ENCODE results near the gene KLHL29. TPM values are rescaled to one million over a fixed set of nuclear protein-coding genes. Genes with fewer than 3 reads are reported as not detected.

Gene KLHL29
- total RNA-seq, 1 donor from 2014 or later = 16.3 TPM

DNA sequence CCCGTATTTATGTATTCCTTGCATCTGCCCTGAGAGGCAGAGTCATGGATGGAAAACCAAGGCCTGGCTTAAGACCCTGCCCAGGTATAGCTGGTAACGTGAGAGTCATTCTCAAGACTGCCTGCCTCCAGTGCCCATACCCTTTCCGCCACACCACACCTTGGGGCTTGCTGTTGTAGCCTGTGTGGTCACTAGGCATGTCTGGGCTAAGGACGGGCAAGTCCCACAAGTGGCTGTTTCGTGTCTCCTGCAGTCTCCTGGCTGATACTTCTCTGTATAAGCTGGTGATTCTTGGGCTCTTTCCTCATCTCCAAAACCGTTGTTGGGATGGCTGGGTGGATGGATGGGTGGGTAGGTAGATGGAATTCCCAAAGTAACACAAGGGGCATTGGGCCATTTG lies 269.8 kb downstream of the KLHL29 start:
- intact Hi-C loops (cut with DNase I) = no loop called here
- no peak for DNase-seq (ENCODE audit: low spot score in 2 of 2)
- TF ChIP-seq, protein P1, sequence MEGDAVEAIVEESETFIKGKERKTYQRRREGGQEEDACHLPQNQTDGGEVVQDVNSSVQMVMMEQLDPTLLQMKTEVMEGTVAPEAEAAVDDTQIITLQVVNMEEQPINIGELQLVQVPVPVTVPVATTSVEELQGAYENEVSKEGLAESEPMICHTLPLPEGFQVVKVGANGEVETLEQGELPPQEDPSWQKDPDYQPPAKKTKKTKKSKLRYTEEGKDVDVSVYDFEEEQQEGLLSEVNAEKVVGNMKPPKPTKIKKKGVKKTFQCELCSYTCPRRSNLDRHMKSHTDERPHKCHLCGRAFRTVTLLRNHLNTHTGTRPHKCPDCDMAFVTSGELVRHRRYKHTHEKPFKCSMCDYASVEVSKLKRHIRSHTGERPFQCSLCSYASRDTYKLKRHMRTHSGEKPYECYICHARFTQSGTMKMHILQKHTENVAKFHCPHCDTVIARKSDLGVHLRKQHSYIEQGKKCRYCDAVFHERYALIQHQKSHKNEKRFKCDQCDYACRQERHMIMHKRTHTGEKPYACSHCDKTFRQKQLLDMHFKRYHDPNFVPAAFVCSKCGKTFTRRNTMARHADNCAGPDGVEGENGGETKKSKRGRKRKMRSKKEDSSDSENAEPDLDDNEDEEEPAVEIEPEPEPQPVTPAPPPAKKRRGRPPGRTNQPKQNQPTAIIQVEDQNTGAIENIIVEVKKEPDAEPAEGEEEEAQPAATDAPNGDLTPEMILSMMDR (IDR thresholded peaks at IDR 0.05) = no peak
- no peaks in the 10 kb centered on the region for H3K27me3 ChIP-seq
- no peaks in the 10 kb centered on the region for H3K9me3 ChIP-seq
- H3K4me3 ChIP-seq = no peak overlapping the region
- H3K36me3 ChIP-seq = no peaks in the 10 kb centered on the region
- no peaks in the 10 kb centered on the region for H3K4me1 ChIP-seq
- no peak overlapping the region for H3K27ac ChIP-seq

DNA sequence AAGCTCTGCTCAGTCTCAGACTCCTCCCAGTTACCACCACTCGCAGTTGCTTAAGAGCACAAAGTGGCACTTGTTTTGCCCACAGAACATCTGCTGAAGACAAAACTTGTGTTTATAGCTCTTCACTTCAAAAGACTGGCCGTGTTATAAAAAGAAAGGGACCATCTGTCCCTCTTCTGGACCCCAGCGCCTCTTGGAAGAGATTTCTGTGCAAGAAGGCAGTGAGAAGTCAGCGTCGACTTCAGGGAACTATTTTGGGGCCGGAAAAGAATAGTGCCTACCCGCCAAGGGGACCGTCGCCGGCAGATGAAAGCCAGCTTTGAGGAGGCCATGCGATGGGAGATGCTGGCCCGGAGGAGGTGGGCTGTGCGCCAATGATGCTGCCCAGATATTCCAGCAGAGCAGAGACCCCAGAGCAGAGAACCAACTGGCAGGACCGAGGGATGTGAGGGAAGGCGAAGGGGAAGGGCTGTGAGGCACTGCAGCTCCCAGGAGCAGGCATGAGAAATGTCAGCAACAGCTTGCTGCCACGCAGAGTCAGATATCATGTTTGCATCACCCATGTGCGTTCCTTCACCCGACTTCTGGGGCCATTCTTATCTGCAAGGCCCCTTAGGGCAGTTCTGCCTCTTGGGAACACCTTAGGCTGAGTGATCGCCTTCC lies 271.1 kb downstream of the KLHL29 start:
- Histone ChIP-seq H3K4me1 (no peaks in the 10 kb centered on the region), H3K36me3 (no peaks in the 10 kb centered on the region), H3K9me3 (no peaks in the 10 kb centered on the region), H3K4me3 (no peak overlapping the region), H3K27me3 (no peaks in the 10 kb centered on the region), H3K27ac (no peak overlapping the region)
- intact Hi-C loops (cut with DNase I) = no loop called here
- TF ChIP-seq, protein P1 (IDR thresholded peaks at IDR 0.05) = no peak
- no peak for DNase-seq (ENCODE audit: low spot score in 2 of 2)

- Histone ChIP-seq H3K4me3 (no peak overlapping the region), H3K4me1 (no peaks in the 10 kb centered on the region), H3K27ac (no peak overlapping the region), H3K9me3 (no peaks in the 10 kb centered on the region), H3K36me3 (no peaks in the 10 kb centered on the region), H3K27me3 (no peaks in the 10 kb centered on the region)
- DNase-seq (ENCODE audit: low spot score in 2 of 2) = no peak
- TF ChIP-seq, protein P1 (IDR thresholded peaks at IDR 0.05) = no peak
- intact Hi-C loops (cut with DNase I) = no loop called here
Measured at GRCh38 chr2:23656597-23656973, 271.6 kb downstream of the KLHL29 start.

DNA sequence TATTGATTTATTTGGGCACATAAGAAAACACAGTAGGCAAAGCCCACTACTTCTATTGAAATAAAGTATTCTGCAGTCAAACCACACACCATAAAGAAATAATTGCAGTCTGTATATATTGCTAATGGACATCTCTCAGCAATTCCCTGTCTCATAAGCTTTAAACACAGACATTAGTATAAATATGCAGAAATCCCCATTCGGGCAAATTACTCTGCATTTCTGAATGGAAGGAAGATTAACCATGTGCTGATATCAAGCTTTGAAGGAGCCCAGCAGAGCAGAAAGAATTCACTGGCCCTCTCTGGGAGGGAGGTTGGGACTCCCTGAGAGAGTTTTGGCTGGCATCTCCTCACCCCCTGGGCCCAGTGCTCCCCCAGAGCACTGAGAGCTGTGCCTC lies 272.4 kb downstream of the KLHL29 start:
- no peak overlapping the region for H3K27ac ChIP-seq
- intact Hi-C loops (cut with DNase I) = no loop called here

GRCh38 chr2:23657934-23658333 lies 273.0 kb downstream of the KLHL29 start:
- no peak for DNase-seq (ENCODE audit: low spot score in 2 of 2)
- no peaks in the 10 kb centered on the region for H3K27me3 ChIP-seq
- intact Hi-C loops (cut with DNase I) = no loop called here
- no peaks in the 10 kb centered on the region for H3K4me1 ChIP-seq
- TF ChIP-seq, protein P1 (IDR thresholded peaks at IDR 0.05) = no peak
- H3K36me3 ChIP-seq = no peaks in the 10 kb centered on the region
- H3K9me3 ChIP-seq = no peaks in the 10 kb centered on the region
- H3K27ac ChIP-seq = no peak overlapping the region
- H3K4me3 ChIP-seq = no peak overlapping the region

More for the DNA sequence above, 272.4 kb downstream of the KLHL29 start:
- TF ChIP-seq, protein P1 (IDR thresholded peaks at IDR 0.05) = no peak
- Histone ChIP-seq H3K9me3 (no peaks in the 10 kb centered on the region), H3K4me1 (no peaks in the 10 kb centered on the region), H3K4me3 (no peak overlapping the region), H3K27me3 (no peaks in the 10 kb centered on the region), H3K36me3 (no peaks in the 10 kb centered on the region)
- DNase-seq (ENCODE audit: low spot score in 2 of 2) = no peak
